Heart left ventricle (tissue), 16 donors: Measurements from ENCODE around the gene ASTN2. TPM values are rescaled to one million over a fixed set of nuclear protein-coding genes. Genes with fewer than 3 reads are reported as not detected.

ENCODE experiments used
- ATAC-seq, 4 donors: fragments of 200-7000 bp; cut with Tn5 transposase; one replicate each; pipeline ENCODE4 v1.9.1; 2020 to 2022; ENCODE audit warnings: moderate library complexity in 4 of 4, mild to moderate bottlenecking in 3 of 4, moderate number of reproducible peaks in 1 of 4
- DNase-seq, 5 donors: peaks; one replicate each; pipeline ENCODE4 v3.0.0-alpha.2; 2020
- H3K27ac ChIP-seq, 12 donors: fragments of 200-600 bp; sonication (generic) in 4 of 12; one replicate each; pipeline versions ENCODE4 v1.5.0 to v1.8.0; 2016 to 2022; ENCODE audit warnings: mild to moderate bottlenecking in 2 of 12
- H3K27me3 ChIP-seq, 9 donors: fragments of 200-600 bp; sonication (generic) in 2 of 9; one replicate each; pipeline versions ENCODE4 v1.5.1 to v1.8.0; 2016 to 2022; ENCODE audit warnings: mild to moderate bottlenecking in 3 of 9
- H3K36me3 ChIP-seq, 9 donors: fragments of 200-600 bp; sonication (generic) in 2 of 9; one replicate each; pipeline versions ENCODE4 v1.5.0 to v1.8.0; 2018 to 2022; ENCODE audit warnings: mild to moderate bottlenecking in 2 of 9
- H3K4me1 ChIP-seq, 12 donors: fragments of 200-600 bp; sonication (generic) in 4 of 12; one replicate each; pipeline versions ENCODE4 v1.5.0 to v1.8.0; 2016 to 2022; ENCODE audit warnings: mild to moderate bottlenecking in 3 of 12
- H3K4me3 ChIP-seq, 12 donors: fragments of 200-600 bp; sonication (generic) in 4 of 12; one replicate each; pipeline versions ENCODE4 v1.5.0 to v1.8.0; 2017 to 2022; ENCODE audit warnings: mild to moderate bottlenecking in 9 of 12, moderate library complexity in 4 of 12
- H3K9me3 ChIP-seq, 12 donors: fragments of 200-600 bp; sonication (generic) in 4 of 12; one replicate each; pipeline versions ENCODE4 v1.5.0 to v1.8.0; 2016 to 2022; ENCODE audit warnings: mild to moderate bottlenecking in 1 of 12
- CTCF ChIP-seq, 12 donors: fragments of 200-600 bp; sonication (generic) in 4 of 12; IDR thresholded peaks; one replicate each; pipeline versions ENCODE4 v1.5.0 to v1.8.0; 2018 to 2022; ENCODE audit warnings: antibody characterized with exemption in 12 of 12, mild to moderate bottlenecking in 5 of 12
- POLR2A ChIP-seq, 2 donors: fragments of 450-650 bp; IDR thresholded peaks; one replicate each; pipeline ENCODE4 v1.6.1; 2017; ENCODE audit warnings: antibody characterized with exemption in 2 of 2, mild to moderate bottlenecking in 2 of 2, moderate library complexity in 2 of 2
- WGBS, 4 donors: extraction: QIAGEN DNeasy Blood & Tissue Kit in 2 of 4; methylation state at CpG; one replicate each; pipeline versions ENCODE4 v1.1.5 to v1.1.7; 2013 to 2018; 5-methylcytosine and 5-hydroxymethylcytosine counted together
- intact Hi-C, 10 donors: fragments of 100-400 bp; cut with DNase I; formaldehyde crosslinking; loops; one replicate each; pipeline versions ENCODE4 v1.11.1 to v1.14.2; 2022
- polyA plus RNA-seq, 2 donors: library from polyadenylated mRNA; stranded (reverse); fragments of 200-250 nt; gene quantifications; one replicate each; pipeline ENCODE4 v1.2.3, GENCODE V29; 2013
- total RNA-seq, 9 donors: library from RNA; depleted of rRNA in 2 of 9; stranded (reverse); fragments of >200 nt in 2 of 9; fragmentation: NEBNext Ultra II Directional in 3 of 9; extraction: Animal tissue kit (Norgen Biotek cat#: 25700) in 3 of 9; gene quantifications; one replicate each; pipeline versions ENCODE4 v1.1.0 to v1.2.4, GENCODE V29; 2016 to 2023
- donor health status: ischemic (EF 13 %, LVEDD 7.1; RV severe dilation, severe dysfunction).
- donor health status: healthy with polysubstance abuse.
- donor health status: DM: no; HTN: yes; CAD: no.
- donor health status: DM: no; HTN: no; CAD: no.
- donor health status: ischemic (EF 25% LVEDD 6.9; RV normal size, moderate dysfunction).
- donor health status: ischemic (EF 25% LVEDD 5.7; RV mildly dilated, moderate dysfunction).
- donor health status: healthy.
- donor health status: DM: yes; HTN: yes; CAD: no.
- donor health status: ischemic (EF 35%, LVEDD 5.7; RV mildly dilated, moderate dysfunction).
- donor health status: nonischemic (EF 11% LVEDD 7.7; RV severe dilation, severe dysfunction).
- donor health status: DM: yes; HTN: yes; CAD: no.
- donor health status: PGD.
- donor health status: ischemic (EF 29% LVEDD 5.4; RV normal size, mild dysfunction).
- donor health status: nonischemic (EF 23%, LVEDD 6.1; RV moderate dilation, normal function).

Gene ASTN2
- total and polyA plus RNA-seq, 11 donors: 2.5 to 6.0 (median 3.5) TPM

- TF ChIP-seq POLR2A (IDR thresholded peaks at IDR 0.05): no peak
- no peak for TF ChIP-seq CTCF (IDR thresholded peaks at IDR 0.05)
- DNase-seq (no peak), ATAC-seq (no peak)
- Histone ChIP-seq H3K9me3 (no peaks in the 10 kb centered on the region), H3K27me3 (no peaks in the 10 kb centered on the region), H3K4me3 (no peak overlapping the region), H3K36me3 (no peaks in the 10 kb centered on the region), H3K27ac (no peak overlapping the region), H3K4me1 (no peaks in the 10 kb centered on the region)
- WGBS, 4 donors: 61 to 84% (median 73%) methylated on average over 2 of the region's 2 CpGs
- intact Hi-C loops: no loop called here
Observed at GRCh38 chr9:117334101-117334500, 80.8 kb downstream of the ASTN2 start.

DNA sequence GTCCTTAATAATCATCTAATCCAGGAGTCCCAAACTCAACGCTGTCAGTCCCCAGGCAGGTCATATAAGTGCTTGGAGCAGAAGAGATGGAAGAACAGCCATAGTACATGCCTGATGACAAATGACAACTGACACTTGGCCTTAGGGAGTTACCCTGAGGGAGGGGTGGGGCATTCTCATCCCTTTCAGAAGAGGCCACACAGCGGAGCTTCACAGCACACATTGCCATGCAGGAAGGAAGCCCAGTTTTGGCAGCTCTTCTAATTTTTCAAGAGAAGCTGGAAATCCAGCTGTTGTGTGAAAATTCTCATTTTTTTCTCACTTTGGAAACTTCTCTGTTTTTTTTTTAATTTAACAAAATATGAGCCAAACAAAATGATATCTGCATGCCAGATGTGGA is 89.0 kb downstream of the ASTN2 start:
- ATAC-seq (no peak), DNase-seq (no peak)
- no peak for TF ChIP-seq CTCF (IDR thresholded peaks at IDR 0.05)
- TF ChIP-seq POLR2A (IDR thresholded peaks at IDR 0.05): no peak
- no peaks in the 10 kb centered on the region for H3K9me3 ChIP-seq
- H3K4me3 ChIP-seq: no peak overlapping the region
- 29 to 40% (median 30%) methylated on average over 2 of the region's 2 CpGs for WGBS, 4 donors
- H3K27me3 ChIP-seq: no peaks in the 10 kb centered on the region
- no peaks in the 10 kb centered on the region for H3K4me1 ChIP-seq
- no peak overlapping the region for H3K27ac ChIP-seq
- intact Hi-C loops: no loop called here
- H3K36me3 ChIP-seq: no peaks in the 10 kb centered on the region

GRCh38 chr9:117325110-117325731 is 89.6 kb downstream of the ASTN2 start:
- no peak for TF ChIP-seq CTCF (IDR thresholded peaks at IDR 0.05)
- TF ChIP-seq POLR2A (IDR thresholded peaks at IDR 0.05): no peak
- 26 to 31% (median 27%) methylated on average over 3 of the region's 3 CpGs for WGBS, 4 donors
- Histone ChIP-seq H3K4me1 (no peaks in the 10 kb centered on the region), H3K9me3 (no peaks in the 10 kb centered on the region), H3K36me3 (no peaks in the 10 kb centered on the region), H3K27ac (no peak overlapping the region), H3K27me3 (no peaks in the 10 kb centered on the region), H3K4me3 (no peak overlapping the region)
- DNase-seq: no peak
- intact Hi-C loops: no loop called here
- no peak for ATAC-seq

DNA sequence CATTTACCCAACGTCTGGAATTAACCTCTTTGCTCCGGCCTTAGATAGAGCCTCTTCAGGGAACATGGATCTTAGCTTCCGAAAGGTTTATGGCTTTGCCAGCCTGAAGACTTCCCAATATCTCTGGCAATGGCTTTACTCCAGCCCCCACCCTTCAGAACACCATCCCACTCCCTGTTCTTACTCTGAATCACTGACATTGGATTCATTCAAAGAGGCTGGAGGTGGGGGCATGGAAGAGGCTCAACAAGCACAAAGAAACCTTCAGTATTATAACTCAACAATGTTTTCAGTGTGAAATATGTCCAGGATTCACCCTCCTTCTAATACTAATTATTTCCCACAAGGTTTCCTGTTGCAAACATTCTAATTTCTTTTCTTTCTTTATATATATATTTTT is 91.5 kb downstream of the ASTN2 start:
- H3K36me3 ChIP-seq: no peaks in the 10 kb centered on the region
- H3K4me1 ChIP-seq: no peaks in the 10 kb centered on the region
- ATAC-seq (no peak), DNase-seq (no peak)
- no peak overlapping the region for H3K4me3 ChIP-seq
- 33 to 42% (median 38%) methylated on average over 3 of the region's 3 CpGs for WGBS, 4 donors
- H3K27me3 ChIP-seq: no peaks in the 10 kb centered on the region
- TF ChIP-seq CTCF (IDR thresholded peaks at IDR 0.05): no peak
- no peak for TF ChIP-seq POLR2A (IDR thresholded peaks at IDR 0.05)
- no peaks in the 10 kb centered on the region for H3K9me3 ChIP-seq
- H3K27ac ChIP-seq: no peak overlapping the region
- intact Hi-C loops: no loop called here
